Measurements from ENCODE around the gene HAL.

Gene HAL

GRCh38 chr12:95996034-95996658 is at the start of gene HAL:
Gene HAL, minus strand, starts transcription at chr12:95996344. Its CDS starts 434 bp downstream, at chr12:95995910.
- no peak for DNase-seq

- DNase-seq, result no peak
These were observed 49.4 kb upstream of the HAL start for GRCh38 chr12:96045566-96045965.

GRCh38 chr12:96044943-96045290 is 48.8 kb upstream of the HAL start:
- no peak for DNase-seq

GRCh38 chr12:96044017-96044942 is 48.1 kb upstream of the HAL start:
- DNase-seq, result no peak

GRCh38 chr12:96041181-96041580 is 45.0 kb upstream of the HAL start:
- DNase-seq, result no peak

- no peak for DNase-seq
These were observed 44.4 kb upstream of the HAL start for GRCh38 chr12:96040305-96041133.

- DNase-seq, result no peak
These were observed 43.4 kb upstream of the HAL start for GRCh38 chr12:96039516-96039915.

- DNase-seq, result no peak
These were observed 40.8 kb upstream of the HAL start for GRCh38 chr12:96036765-96037455.

- peak; percentile 72 for DNase-seq
These were observed 39.4 kb upstream of the HAL start, which contains the start of gene LTA4H for GRCh38 chr12:96035283-96036236. Gene LTA4H, minus strand, starts transcription at chr12:96035587. Its CDS starts 68 bp downstream, at chr12:96035519.

GRCh38 chr12:96034621-96035282 is 38.6 kb upstream of the HAL start:
- no peak for DNase-seq

GRCh38 chr12:96033549-96034389 is 37.6 kb upstream of the HAL start:
- no peak for DNase-seq

- DNase-seq, result no peak
These were observed 33.7 kb upstream of the HAL start for GRCh38 chr12:96029826-96030225.

- no peak for DNase-seq
These were observed 32.4 kb upstream of the HAL start for GRCh38 chr12:96028538-96028937.

GRCh38 chr12:96026331-96026730 is 30.2 kb upstream of the HAL start:
- DNase-seq, result no peak

GRCh38 chr12:96025518-96025917 is 29.4 kb upstream of the HAL start:
- DNase-seq, result no peak

GRCh38 chr12:96020314-96021003 is 24.3 kb upstream of the HAL start:
- DNase-seq, result no peak

- DNase-seq, result no peak
These were observed 19.5 kb upstream of the HAL start for GRCh38 chr12:96015672-96016071.

GRCh38 chr12:96014943-96015599 is 18.9 kb upstream of the HAL start:
- DNase-seq, result no peak

- DNase-seq, result no peak
These were observed 11.6 kb upstream of the HAL start for GRCh38 chr12:96007729-96008128.

Data from GOT3 (cell line).